Testis (tissue), 2 donors: ENCODE data around the gene PPP1R1A.

ENCODE experiments used
- POLR2A ChIP-seq: fragments of 450-650 bp; IDR thresholded peaks from one replicate; pipeline ENCODE4 v1.6.1; 2017; ENCODE audit warnings: antibody characterized with exemption, mild to moderate bottlenecking, moderate library complexity
- TF ChIP-seq, protein P1 (sequence below), 3 experiments: fragments of 450-650 bp in 2 of 3; fragments of 200-600 bp in 1 of 3; sonication (generic) in 1 of 3; IDR thresholded peaks; one replicate each; pipeline ENCODE4 v1.5.1; 2016 to 2019; ENCODE audit warnings: antibody characterized with exemption in 3 of 3, mild to moderate bottlenecking in 2 of 3, moderate library complexity in 1 of 3

GRCh38 chr12:54590978-54591591 is 2.6 kb upstream of the PPP1R1A start:
- no peak for TF ChIP-seq POLR2A
- TF ChIP-seq, protein P1, sequence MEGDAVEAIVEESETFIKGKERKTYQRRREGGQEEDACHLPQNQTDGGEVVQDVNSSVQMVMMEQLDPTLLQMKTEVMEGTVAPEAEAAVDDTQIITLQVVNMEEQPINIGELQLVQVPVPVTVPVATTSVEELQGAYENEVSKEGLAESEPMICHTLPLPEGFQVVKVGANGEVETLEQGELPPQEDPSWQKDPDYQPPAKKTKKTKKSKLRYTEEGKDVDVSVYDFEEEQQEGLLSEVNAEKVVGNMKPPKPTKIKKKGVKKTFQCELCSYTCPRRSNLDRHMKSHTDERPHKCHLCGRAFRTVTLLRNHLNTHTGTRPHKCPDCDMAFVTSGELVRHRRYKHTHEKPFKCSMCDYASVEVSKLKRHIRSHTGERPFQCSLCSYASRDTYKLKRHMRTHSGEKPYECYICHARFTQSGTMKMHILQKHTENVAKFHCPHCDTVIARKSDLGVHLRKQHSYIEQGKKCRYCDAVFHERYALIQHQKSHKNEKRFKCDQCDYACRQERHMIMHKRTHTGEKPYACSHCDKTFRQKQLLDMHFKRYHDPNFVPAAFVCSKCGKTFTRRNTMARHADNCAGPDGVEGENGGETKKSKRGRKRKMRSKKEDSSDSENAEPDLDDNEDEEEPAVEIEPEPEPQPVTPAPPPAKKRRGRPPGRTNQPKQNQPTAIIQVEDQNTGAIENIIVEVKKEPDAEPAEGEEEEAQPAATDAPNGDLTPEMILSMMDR (IDR thresholded peaks at IDR 0.05): no peak
